SKM-1 treated with dmso at 0.1 percent for 144 hours (cell line): ENCODE data around the gene CALR3.
A peak's percentile ranks its signal among the peaks of the same experiment; 100 is the strongest.
"Not testable (repeated sequence)": the region's sequence is repeated elsewhere in the genome, so short reads cannot be mapped to it uniquely, and the experiment has no call there.

ENCODE experiments used
- DNase-seq: peaks from one replicate; lab custom pipeline; 2025; ENCODE audit not compliant: unreplicated experiment; lab: John Stamatoyannopoulos, UW

Gene CALR3

GRCh38 chr19:16458391-16459341 is 37.3 kb downstream of the CALR3 start:
- no peak for DNase-seq

DNA sequence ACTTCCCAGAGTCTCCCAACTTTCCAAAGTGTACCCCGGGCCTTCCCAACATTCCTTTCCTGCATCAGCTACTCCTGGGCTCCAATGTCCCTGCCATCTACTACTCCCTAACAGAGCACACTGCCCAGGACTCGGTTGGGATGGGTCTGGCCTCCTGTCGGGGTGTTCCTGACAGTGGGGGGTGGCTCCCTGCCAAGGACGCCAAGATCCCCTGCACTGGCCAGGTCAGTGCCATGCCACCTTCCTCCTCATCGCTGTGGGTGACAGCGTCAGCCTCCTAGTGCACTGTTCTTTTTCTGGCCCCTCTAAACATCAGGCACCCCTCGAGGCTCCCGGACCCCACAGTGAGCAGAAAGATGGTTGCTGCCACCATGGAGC is 38.0 kb downstream of the CALR3 start:
- no peak for DNase-seq

DNA sequence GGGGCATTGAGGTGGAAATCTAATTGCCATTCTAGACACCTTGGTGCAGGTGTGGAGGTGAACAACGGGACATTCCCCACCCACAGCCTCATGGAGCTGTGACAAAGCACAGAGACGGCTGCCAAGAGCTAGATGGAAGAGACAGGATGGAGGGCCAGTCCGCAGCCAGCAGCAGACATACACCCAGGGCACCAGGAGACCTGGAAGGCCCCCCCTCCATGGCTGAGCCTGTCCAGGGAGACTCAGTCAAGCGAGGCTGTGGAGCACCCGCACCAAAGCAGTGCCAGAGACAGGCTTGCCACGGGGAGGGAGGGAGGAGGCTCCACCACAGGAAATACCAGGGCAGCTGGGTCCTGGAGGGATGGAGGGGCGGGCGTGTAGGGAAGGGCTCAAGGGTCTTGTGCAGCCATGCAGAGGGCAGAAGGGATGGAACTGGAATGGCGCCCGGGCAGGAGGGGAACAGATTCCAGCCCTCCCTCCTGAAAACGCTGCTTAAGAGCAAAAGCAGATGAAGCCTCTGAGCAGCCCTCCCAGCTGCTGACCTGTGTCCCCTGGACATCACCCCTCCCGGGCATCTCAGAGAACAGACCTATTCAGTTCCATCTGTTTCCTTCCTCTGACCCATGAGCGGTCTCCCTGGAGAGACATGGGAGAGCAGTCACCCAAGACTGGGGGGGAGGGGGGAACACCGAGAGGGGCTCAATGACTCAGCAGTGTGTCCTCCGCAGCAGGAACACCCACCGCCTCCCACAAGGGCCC is 38.6 kb downstream of the CALR3 start:
- DNase-seq, result no peak

DNA sequence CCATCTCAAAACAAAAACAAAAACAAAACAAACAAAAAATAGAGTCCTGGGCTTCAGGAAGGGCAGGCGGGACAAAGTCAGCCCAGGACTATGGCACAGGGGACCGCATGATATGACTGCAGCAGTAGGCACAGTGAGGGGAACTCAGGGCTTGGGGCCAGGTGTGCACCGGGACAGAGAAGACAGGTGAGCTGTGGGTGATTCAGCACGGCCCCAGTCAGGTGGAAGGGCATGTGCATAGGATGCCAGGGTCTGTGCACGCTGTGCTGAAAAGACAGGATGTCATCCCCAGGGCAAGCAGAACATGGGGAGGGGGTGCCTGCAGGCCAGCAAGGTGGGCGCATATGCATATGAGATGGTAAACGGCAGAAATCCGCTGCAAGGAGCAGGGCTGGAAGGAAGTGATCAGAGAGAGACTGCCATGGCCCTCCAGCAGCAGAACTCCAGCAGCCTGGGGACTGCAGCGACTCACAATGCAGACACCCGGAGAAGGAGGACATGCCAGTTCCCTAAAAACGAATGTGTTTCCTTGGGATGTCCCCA is 39.2 kb downstream of the CALR3 start:
- DNase-seq, result no peak

DNA sequence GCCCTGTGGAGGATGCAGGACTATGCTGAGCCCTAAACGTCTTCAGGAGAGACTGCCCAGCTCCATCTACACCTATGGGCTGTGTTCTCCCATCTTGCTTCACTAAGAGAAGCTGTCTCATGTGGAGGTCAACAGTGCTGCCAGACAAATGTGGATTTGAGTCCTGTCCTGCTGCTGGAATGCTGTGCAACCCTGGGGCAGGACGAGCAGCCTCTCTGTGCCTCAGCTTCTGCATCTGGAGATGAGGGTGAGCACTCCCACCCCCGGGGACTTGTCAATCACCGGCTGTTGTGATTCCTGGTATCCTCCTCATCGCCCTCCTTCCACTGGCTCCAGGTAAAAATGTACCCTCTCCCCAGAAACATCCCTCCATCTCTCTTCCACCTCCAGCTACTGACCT is 40.5 kb downstream of the CALR3 start:
- DNase-seq, result no peak

GRCh38 chr19:16454351-16454918 is 41.5 kb downstream of the CALR3 start:
- DNase-seq, result no peak

DNA sequence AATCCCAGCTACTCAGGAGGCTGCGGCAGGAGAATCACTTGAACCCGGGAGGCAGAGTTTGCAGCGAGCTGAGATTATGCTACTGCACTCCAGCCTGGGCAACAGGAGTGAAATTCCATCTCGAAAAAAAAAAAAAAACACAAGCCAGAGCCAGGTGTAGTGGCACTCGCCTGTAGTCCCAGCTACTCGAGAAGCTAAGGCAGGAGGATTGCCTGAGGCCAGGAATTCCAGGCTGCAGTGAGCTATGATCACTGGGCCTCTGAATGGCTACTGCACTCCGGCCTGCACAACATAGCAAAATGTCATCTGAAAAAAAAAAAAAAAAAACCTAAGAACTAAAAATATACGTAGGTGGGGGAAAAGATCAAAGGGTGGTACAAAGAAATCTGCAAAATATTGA is 43.6 kb downstream of the CALR3 start:
- no peak for DNase-seq

DNA sequence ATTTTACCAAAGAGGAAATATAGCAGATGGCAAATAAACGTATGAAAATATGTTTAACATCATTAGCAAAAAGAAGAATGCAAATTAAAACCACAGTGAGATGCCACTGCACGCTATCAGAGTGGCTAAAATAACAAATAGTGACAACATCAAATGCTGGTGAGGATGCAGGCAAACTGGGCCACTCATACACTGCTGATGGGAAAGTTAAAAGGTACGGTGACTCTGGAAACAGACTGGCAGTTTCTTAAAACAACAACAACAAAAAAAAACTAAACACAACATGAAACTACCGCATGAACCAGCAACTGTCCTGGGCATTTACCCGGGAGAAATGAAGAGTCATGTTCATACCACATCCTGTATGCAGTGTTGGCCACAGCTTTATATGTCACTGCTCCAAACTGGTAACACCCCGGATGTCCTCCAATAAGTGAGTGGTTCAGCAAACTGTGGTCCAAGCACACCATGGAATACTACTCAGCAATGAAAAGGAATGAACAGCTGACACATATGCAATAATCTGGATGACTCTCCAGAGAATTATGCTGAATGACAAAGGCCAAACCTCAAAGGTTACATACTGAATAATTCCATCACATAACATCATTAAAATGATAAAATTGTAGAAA is 46.5 kb downstream of the CALR3 start:
- no peak for DNase-seq

- not testable (repeated sequence) for DNase-seq
These were observed 47.1 kb downstream of the CALR3 start for GRCh38 chr19:16448872-16449271.

GRCh38 chr19:16446724-16447368 is 49.1 kb downstream of the CALR3 start:
- DNase-seq, result peak; percentile 77

- no peak for DNase-seq
These were observed 49.8 kb downstream of the CALR3 start for GRCh38 chr19:16446108-16446723.

DNA sequence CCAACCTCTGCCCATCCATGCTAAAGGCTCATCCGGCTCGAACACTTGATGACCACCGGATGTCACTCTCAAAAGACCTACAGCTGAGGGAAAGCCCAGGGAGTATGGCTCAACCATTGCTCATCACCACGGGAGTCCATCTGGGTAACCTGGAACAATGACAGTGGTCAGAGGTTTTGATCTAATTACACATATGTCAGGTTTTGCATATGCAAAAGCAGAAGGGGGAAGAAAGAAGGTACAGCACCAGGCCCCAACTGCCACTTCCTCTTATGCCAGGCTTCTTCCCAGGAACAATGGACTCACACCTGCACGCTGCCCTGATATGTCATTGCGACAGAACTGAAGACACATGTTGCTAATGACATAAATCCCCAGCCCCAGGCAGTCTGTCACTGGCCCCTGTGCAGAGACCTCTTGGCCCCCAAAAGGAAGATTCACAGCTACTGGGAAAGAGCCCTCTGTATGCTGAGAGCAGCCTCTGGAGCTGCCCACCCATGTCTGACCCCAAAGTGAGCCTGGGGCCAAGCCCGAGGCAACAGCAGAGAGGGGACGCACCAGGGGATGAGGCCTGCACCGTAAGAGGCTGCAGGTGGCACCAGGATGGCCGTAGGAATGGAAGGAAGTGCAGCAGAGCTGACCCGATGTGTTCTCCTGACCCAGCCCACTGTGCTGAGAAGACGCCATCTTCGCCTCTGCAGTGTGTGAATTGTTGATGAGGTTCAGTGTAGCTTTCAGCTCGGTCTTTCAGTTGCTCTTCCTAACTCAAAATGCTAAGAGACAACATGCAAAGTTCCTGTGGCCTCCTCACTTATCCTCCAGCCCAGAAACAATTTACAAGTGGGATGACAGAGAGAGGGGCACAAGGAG is 50.5 kb downstream of the CALR3 start:
- DNase-seq, result peak; percentile 61

DNA sequence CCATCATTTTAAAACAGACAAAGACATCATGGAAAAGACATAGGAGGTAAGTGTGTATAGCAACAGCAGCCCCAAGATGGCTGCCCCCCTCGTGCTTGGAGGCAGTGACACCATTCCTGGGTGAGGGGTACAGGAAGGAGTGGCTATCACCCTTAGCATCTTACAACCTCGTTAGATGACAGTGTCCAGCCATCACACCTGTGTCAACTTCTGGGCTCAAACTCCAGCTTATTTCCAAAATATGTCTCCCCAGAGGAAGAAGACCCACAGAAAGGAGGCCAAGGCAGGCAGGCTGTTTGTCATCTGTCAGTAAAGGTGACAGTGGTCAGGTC is 51.7 kb downstream of the CALR3 start:
- no peak for DNase-seq

GRCh38 chr19:16442386-16443276 is 53.3 kb downstream of the CALR3 start:
- no peak for DNase-seq

DNA sequence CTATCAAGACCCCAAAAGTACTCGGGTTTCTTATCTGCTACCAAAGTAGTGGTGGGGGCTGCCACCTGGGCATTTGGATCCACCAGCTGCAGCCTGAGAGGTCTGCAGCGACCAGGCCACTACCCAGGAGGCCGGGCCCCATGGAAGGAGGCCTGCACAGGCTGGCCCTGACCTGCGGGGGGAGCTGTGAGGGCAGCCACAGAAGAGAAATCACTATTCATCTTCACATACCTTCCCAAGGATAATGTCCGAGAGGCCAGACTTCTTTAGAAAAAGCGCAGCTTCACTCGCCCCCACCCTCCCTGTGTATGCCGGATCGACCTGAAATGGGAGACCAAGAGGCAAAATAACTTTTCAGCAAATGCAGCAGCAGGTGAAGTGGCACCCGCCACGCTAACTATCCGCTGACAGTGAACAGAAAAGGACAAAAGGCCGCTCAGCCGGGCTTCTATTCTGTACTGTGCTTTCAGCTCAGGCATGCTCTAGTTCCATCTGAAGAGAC is 54.3 kb downstream of the CALR3 start:
- no peak for DNase-seq

DNA sequence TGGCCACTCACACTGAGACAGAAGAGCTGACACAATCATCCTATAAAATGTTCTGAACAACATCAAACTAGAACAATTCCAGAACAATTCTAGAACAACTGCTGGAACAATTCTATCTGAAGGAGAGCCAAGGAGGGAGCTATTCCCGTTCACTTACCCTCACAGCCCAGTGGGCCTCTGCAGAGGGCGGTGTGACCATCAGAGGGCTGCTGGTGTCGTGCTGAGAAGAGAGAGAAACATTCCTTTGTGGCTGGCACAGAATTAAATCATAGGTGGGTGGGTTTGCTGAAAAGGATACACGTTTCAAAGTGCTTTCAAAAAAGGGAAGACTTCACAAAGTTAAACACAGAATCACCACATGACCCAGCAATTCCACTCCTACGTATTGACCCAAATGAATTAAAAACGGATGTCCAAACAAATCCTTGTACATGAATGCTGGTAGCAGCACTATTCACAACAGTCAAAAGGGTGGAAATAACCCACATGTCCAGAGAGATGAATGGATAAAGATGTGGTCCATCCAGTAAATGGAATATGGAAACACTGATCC is 59.1 kb downstream of the CALR3 start:
- DNase-seq, result no peak

DNA sequence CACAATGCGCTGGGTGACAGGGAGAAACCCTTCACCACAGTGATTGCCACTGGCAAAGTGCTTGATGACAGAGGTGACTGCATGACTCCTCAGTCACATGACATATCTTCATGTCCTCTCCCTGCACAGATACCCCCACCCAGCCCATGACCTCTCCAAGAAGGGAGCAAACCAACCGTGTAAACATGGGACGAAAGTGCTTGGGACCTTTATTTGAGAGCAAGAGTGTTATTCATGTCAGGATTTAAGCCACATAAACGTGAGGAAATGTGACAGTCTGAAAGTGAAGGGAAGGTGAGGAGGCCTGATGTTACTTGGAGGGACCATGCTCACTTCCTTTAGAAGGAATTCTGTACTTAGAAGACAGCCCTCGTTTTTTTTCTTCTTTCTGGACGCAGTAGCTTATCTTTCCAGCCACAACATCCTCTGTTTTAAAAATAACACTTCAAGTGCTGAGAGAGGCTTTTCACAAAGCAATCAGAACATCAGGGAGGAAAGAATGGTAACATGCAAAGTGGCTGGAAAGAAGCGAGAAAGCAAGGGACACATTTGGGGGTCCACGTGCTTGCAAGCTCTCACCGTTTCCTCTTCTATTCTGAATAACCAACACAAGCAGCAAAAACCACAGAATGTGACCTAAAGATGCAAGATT is 59.8 kb downstream of the CALR3 start:
- no peak for DNase-seq
